22Rv1 (cell line): ENCODE results near the gene ADCY2.

Experiments
- CTCF ChIP-seq: fragments of 450-650 bp; IDR thresholded peaks from 2 replicates; pipeline ENCODE4 v1.5.1; 2017; ENCODE audit warnings: mild to moderate bottlenecking
- ZFX ChIP-seq: fragments of 450-650 bp; IDR thresholded peaks from 2 replicates; pipeline ENCODE4 v1.6.1; 2017; ENCODE audit warnings: antibody characterized with exemption, borderline replicate concordance

DNA sequence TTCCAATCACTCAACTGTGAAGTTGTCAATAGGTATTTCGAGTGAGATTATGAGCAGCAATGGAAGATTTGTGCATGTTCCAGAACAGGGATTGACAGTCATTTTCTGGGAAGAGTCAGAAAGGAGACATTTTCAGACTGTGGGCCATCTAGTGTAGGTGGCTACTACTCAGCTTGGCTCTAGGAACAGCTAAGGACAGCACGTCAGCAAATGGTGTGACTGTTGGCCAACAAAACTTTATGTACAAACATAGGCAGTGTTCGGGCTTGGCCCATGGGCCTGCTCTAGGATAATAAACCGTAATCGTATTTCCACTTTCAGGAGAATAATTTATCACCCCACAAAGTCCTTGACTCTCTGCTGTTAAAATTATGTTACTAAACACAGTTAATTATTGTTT lies 143.6 kb downstream of the ADCY2 start:
- TF ChIP-seq CTCF: no peak
- no peak for TF ChIP-seq ZFX
